Lower leg skin (tissue), 4 donors: ENCODE measurements around the gene DRG2. TPM values are rescaled to one million over a fixed set of nuclear protein-coding genes. Genes with fewer than 3 reads are reported as not detected.

Experiments
- DNase-seq, 2 donors: peaks; one replicate each; pipeline ENCODE4 v3.0.0-alpha.2; 2019; ENCODE audit warnings: low spot score in 2 of 2
- H3K4me3 ChIP-seq: fragments of 200-600 bp; sonication (generic); 2 replicates; pipeline ENCODE4 v1.5.1; 2017; ENCODE audit warnings: mild to moderate bottlenecking, low read depth; ENCODE audit not compliant: poor library complexity, severe bottlenecking
- CTCF ChIP-seq, 3 donors: fragments of 450-650 bp; IDR thresholded peaks; one replicate each; pipeline ENCODE4 v1.5.1; 2016; ENCODE audit warnings: antibody characterized with exemption in 3 of 3, mild to moderate bottlenecking in 3 of 3, moderate library complexity in 2 of 3
- POLR2A ChIP-seq, 2 donors: fragments of 450-650 bp; IDR thresholded peaks; one replicate each; pipeline ENCODE4 v1.6.1; 2016 to 2017; ENCODE audit warnings: antibody characterized with exemption in 2 of 2, mild to moderate bottlenecking in 1 of 2, moderate library complexity in 1 of 2
- WGBS, 2 donors: methylation state at CpG; one replicate each; pipeline ENCODE4 v1.1.5; 2018; 5-methylcytosine and 5-hydroxymethylcytosine counted together
- intact Hi-C: fragments of 100-400 bp; cut with DNase I; formaldehyde crosslinking; loops from one replicate; pipeline ENCODE4 v1.15.0; 2023; ENCODE audit warnings: low total_unique reads
- total RNA-seq, 4 donors: library from RNA; depleted of rRNA; stranded (reverse); fragments of >200 nt; gene quantifications; one replicate each; pipeline ENCODE4 v1.1.0, GENCODE V29; 2016

The DRG2 gene
- total RNA-seq, 4 donors from 2014 or later: 33.5 to 44.5 (median 37.4) TPM

GRCh38 chr17:18124345-18125126, 36.8 kb downstream of the DRG2 start:
- DNase-seq: no peak
- no peak overlapping the region for H3K4me3 ChIP-seq
- intact Hi-C loops: no loop called here
- TF ChIP-seq CTCF (IDR thresholded peaks at IDR 0.05) (no peak), POLR2A (IDR thresholded peaks at IDR 0.05) (no peak)
- 80 to 84% methylated on average over 11 of the region's 11 CpGs for WGBS, 2 donors

- 61 to 75% methylated on average over 4 of the region's 4 CpGs for WGBS, 2 donors
Measured at GRCh38 chr17:18129041-18129502, 41.3 kb downstream of the DRG2 start.

GRCh38 chr17:18132711-18133110, 45.0 kb downstream of the DRG2 start:
- H3K4me3 ChIP-seq: no peak overlapping the region
- intact Hi-C loops: no loop called here
- TF ChIP-seq CTCF (IDR thresholded peaks at IDR 0.05) (no peak), POLR2A (IDR thresholded peaks at IDR 0.05) (no peak)
- 94 to 98% methylated on average over 5 of the region's 5 CpGs for WGBS, 2 donors
- DNase-seq: no peak

More at GRCh38 chr17:18129041-18129502, 41.3 kb downstream of the DRG2 start:
- intact Hi-C loops: no loop called here
- no peak for DNase-seq
- TF ChIP-seq POLR2A (IDR thresholded peaks at IDR 0.05) (no peak), CTCF (IDR thresholded peaks at IDR 0.05) (no peak)
- H3K4me3 ChIP-seq: no peak overlapping the region

- WGBS, 2 donors: 72 to 79% methylated on average over 19 of the region's 19 CpGs
- intact Hi-C loops: no loop called here
- TF ChIP-seq CTCF (IDR thresholded peaks at IDR 0.05) (no peak), POLR2A (IDR thresholded peaks at IDR 0.05) (no peak)
- no peak overlapping the region for H3K4me3 ChIP-seq
- DNase-seq: no peak
Measured at GRCh38 chr17:18136357-18136756, 48.6 kb downstream of the DRG2 start.

- intact Hi-C loops: no loop called here
- 91 to 92% methylated on average over 8 of the region's 8 CpGs for WGBS, 2 donors
- DNase-seq: no peak
- no peak overlapping the region for H3K4me3 ChIP-seq
- TF ChIP-seq CTCF (IDR thresholded peaks at IDR 0.05) (no peak), POLR2A (IDR thresholded peaks at IDR 0.05) (no peak)
Measured at GRCh38 chr17:18138065-18138749, 50.5 kb downstream of the DRG2 start.
